Effector memory CD8-positive, alpha-beta T cell (primary cell): ENCODE measurements around the gene CTSW.

Experiments
- ATAC-seq: fragments of 150-1000 bp; cut with Tn5 transposase; replicated peaks from 2 replicates; pipeline ENCODE4 v1.10.0; 2021; ENCODE audit warnings: mild to moderate bottlenecking, moderate library complexity
- DNase-seq, 3 experiments: peaks; one replicate each; pipeline ENCODE4 v3.0.0; 2021
- H3K27ac Mint-ChIP-seq, 2 donors: one replicate each; pipeline ENCODE4 v1.8.0; 2022; ENCODE audit warnings: mild to moderate bottlenecking in 2 of 2, mixed read lengths in 2 of 2, moderate library complexity in 2 of 2
- H3K27me3 Mint-ChIP-seq, 2 donors: one replicate each; pipeline ENCODE4 v1.8.0; 2022; ENCODE audit warnings: mixed read lengths in 2 of 2
- H3K36me3 Mint-ChIP-seq: one replicate; pipeline ENCODE4 v1.8.0; 2022; ENCODE audit warnings: mild to moderate bottlenecking, moderate library complexity, mixed read lengths; ENCODE audit not compliant: insufficient read depth
- H3K4me1 Mint-ChIP-seq, 2 donors: one replicate each; pipeline ENCODE4 v1.8.0; 2022; ENCODE audit warnings: low read depth in 2 of 2, mixed read lengths in 2 of 2
- H3K4me3 Mint-ChIP-seq, 2 donors: one replicate each; pipeline ENCODE4 v1.8.0; 2022; ENCODE audit warnings: mild to moderate bottlenecking in 2 of 2, mixed read lengths in 2 of 2, moderate library complexity in 2 of 2
- H3K9me3 Mint-ChIP-seq, 2 donors: one replicate each; pipeline ENCODE4 v1.8.0; 2022; ENCODE audit warnings: mixed read lengths in 2 of 2

CTSW gene

GRCh38 chr11:65866509-65867283 is 12.9 kb upstream of the CTSW start:
- Mint-ChIP-seq H3K27ac (no peak overlapping the region), H3K36me3 (peaks cover 46% of the 10 kb centered on the region), H3K9me3 (no peaks in the 10 kb centered on the region), H3K4me1 (peaks cover 22 to 27% of the 10 kb centered on the region in 2 donors), H3K27me3 (no peaks in the 10 kb centered on the region), H3K4me3 (no peak overlapping the region)
- ATAC-seq: no peak
- DNase-seq: no peak

GRCh38 chr11:65867284-65868071 is 12.2 kb upstream of the CTSW start:
- ATAC-seq (peak; percentile 27), DNase-seq (no peak)
- Mint-ChIP-seq H3K27ac (no peak overlapping the region), H3K27me3 (no peaks in the 10 kb centered on the region), H3K36me3 (peaks cover 43% of the 10 kb centered on the region), H3K9me3 (no peaks in the 10 kb centered on the region), H3K4me1 (peaks cover 20 to 26% of the 10 kb centered on the region in 2 donors), H3K4me3 (no peak overlapping the region)

- H3K27me3 Mint-ChIP-seq: no peaks in the 10 kb centered on the region
- peaks cover 36% of the 10 kb centered on the region for H3K36me3 Mint-ChIP-seq
- H3K4me1 Mint-ChIP-seq: peaks cover 18 to 22% of the 10 kb centered on the region in 2 donors
- no peak overlapping the region for H3K27ac Mint-ChIP-seq
- no peak for DNase-seq
- ATAC-seq: peak; percentile 65
- no peak overlapping the region for H3K4me3 Mint-ChIP-seq
- H3K9me3 Mint-ChIP-seq: no peaks in the 10 kb centered on the region
These were observed 11.5 kb upstream of the CTSW start for GRCh38 chr11:65868076-65868667.

GRCh38 chr11:65868907-65869306 is 10.7 kb upstream of the CTSW start:
- Mint-ChIP-seq H3K27ac (no peak overlapping the region), H3K4me3 (no peak overlapping the region)

GRCh38 chr11:65869643-65870306 is 9.9 kb upstream of the CTSW start:
- H3K9me3 Mint-ChIP-seq: no peaks in the 10 kb centered on the region
- ATAC-seq (no peak), DNase-seq (no peak)
- H3K27ac Mint-ChIP-seq: peak overlapping the region in 1 of 2 donors; percentile 19
- peaks cover 21% of the 10 kb centered on the region for H3K36me3 Mint-ChIP-seq
- H3K4me1 Mint-ChIP-seq: peaks cover 20 to 22% of the 10 kb centered on the region in 2 donors
- peak overlapping the region; percentile 34 to 39 for H3K4me3 Mint-ChIP-seq
- no peaks in the 10 kb centered on the region for H3K27me3 Mint-ChIP-seq

More at GRCh38 chr11:65868907-65869306, 10.7 kb upstream of the CTSW start:
- no peak for ATAC-seq
- Mint-ChIP-seq H3K9me3 (no peaks in the 10 kb centered on the region), H3K4me1 (peaks cover 20 to 22% of the 10 kb centered on the region in 2 donors), H3K36me3 (peaks cover 30% of the 10 kb centered on the region), H3K27me3 (no peaks in the 10 kb centered on the region)
- DNase-seq: no peak

GRCh38 chr11:65870307-65870658 is 9.4 kb upstream of the CTSW start:
- peaks cover 16% of the 10 kb centered on the region for H3K36me3 Mint-ChIP-seq
- no peaks in the 10 kb centered on the region for H3K9me3 Mint-ChIP-seq
- H3K27ac Mint-ChIP-seq: peak overlapping the region; percentile 19 to 53
- H3K4me3 Mint-ChIP-seq: no peak overlapping the region
- peaks cover 18 to 22% of the 10 kb centered on the region in 2 donors for H3K4me1 Mint-ChIP-seq
- no peak for DNase-seq
- no peak for ATAC-seq
- no peaks in the 10 kb centered on the region for H3K27me3 Mint-ChIP-seq

GRCh38 chr11:65870706-65871681 is 8.6 kb upstream of the CTSW start:
- Mint-ChIP-seq H3K4me1 (peaks cover 18 to 22% of the 10 kb centered on the region in 2 donors), H3K9me3 (no peaks in the 10 kb centered on the region), H3K36me3 (peaks cover 9% of the 10 kb centered on the region), H3K27ac (peak overlapping the region in 1 of 2 donors; percentile 60), H3K4me3 (peak overlapping the region; percentile 40 to 50), H3K27me3 (no peaks in the 10 kb centered on the region)
- ATAC-seq (no peak), DNase-seq (no peak)

GRCh38 chr11:65871811-65872548 is 7.7 kb upstream of the CTSW start:
- ATAC-seq (no peak), DNase-seq (no peak)
- Mint-ChIP-seq H3K27me3 (no peaks in the 10 kb centered on the region), H3K9me3 (no peaks in the 10 kb centered on the region), H3K36me3 (peaks cover 5% of the 10 kb centered on the region), H3K27ac (peak overlapping the region in 1 of 2 donors; percentile 60), H3K4me3 (peak overlapping the region; percentile 40 to 50), H3K4me1 (peaks cover 18 to 20% of the 10 kb centered on the region in 2 donors)

- Mint-ChIP-seq H3K9me3 (no peaks in the 10 kb centered on the region), H3K27ac (peak within 1 kb of the TSS; percentile 93 to 96), H3K27me3 (no peaks in the 10 kb centered on the region), H3K36me3 (peaks cover 5% of the 10 kb centered on the region), H3K4me1 (peaks cover 18 to 20% of the 10 kb centered on the region in 2 donors), H3K4me3 (peak within 1 kb of the TSS; percentile 91 to 97)
- DNase-seq (no peak), ATAC-seq (peak; percentile 0)
These were observed 6.9 kb upstream of the CTSW start, which contains the start of gene EFEMP2 for GRCh38 chr11:65872586-65873317. Gene EFEMP2 (minus strand): TSS chr11:65872800. CDS start chr11:65872354, 446 bp downstream.

- peak overlapping the region; percentile 93 to 96 for H3K27ac Mint-ChIP-seq
- ATAC-seq (peak; percentile 92), DNase-seq (peak; percentile 98 to 100 (median 99))
- peaks cover 23 to 25% of the 10 kb centered on the region in 2 donors for H3K4me1 Mint-ChIP-seq
- H3K9me3 Mint-ChIP-seq: no peaks in the 10 kb centered on the region
- H3K27me3 Mint-ChIP-seq: no peaks in the 10 kb centered on the region
- peak overlapping the region; percentile 91 to 97 for H3K4me3 Mint-ChIP-seq
- peaks cover 5% of the 10 kb centered on the region for H3K36me3 Mint-ChIP-seq
These were observed 6.1 kb upstream of the CTSW start for GRCh38 chr11:65873318-65874156.
